Left lobe of liver (tissue), 2 donors: Measurements from ENCODE around the gene PALMD. TPM values are rescaled to one million over a fixed set of nuclear protein-coding genes. Genes with fewer than 3 reads are reported as not detected.

Source experiments
- ATAC-seq: fragments of 200-7000 bp; cut with Tn5 transposase; one replicate; pipeline ENCODE4 v1.9.1; 2020; ENCODE audit warnings: mild to moderate bottlenecking, moderate library complexity
- DNase-seq: peaks from one replicate; pipeline ENCODE4 v3.0.0-alpha.2; 2020; ENCODE audit warnings: low spot score
- total RNA-seq: library from RNA; stranded (reverse); gene quantifications from one replicate; pipeline ENCODE4 v1.2.1, GENCODE V29; 2021
- donor health status: DM: no; HTN: no; CAD: no; lungs with moderate emphysema.
- donor health status: DM: no; HTN: yes; CAD: no.

The PALMD gene
- total RNA-seq, 1 donor from 2014 or later, result 17.1 TPM

GRCh38 chr1:99682291-99682751 lies 36.4 kb downstream of the PALMD start:
- DNase-seq, result no peak
- ATAC-seq, result no peak

GRCh38 chr1:99685516-99686180 lies 39.7 kb downstream of the PALMD start:
- DNase-seq, result peak; percentile 89
- ATAC-seq, result peak; percentile 98

DNA sequence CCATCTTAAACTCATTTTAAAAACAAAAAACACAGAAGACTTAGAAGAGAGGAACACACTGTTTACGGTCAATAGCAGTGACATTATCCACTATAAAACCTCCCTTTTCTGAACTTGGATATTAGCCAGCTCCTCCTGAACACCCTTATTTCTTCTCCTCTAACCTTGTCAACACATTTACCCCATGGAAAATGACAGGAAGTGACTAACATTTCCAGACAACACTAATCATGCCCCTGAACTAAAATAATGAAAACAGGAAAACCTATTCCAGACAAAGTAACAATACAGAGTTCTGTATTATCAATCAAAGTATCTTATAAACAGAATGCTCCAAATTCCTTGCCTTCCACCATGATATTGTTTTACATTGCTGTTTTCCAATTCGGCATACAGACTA lies 45.3 kb downstream of the PALMD start:
- no peak for ATAC-seq

GRCh38 chr1:99696616-99697015 lies 50.7 kb downstream of the PALMD start:
- ATAC-seq, result peak; percentile 51

More for the DNA sequence above, 45.3 kb downstream of the PALMD start:
- DNase-seq, result no peak

GRCh38 chr1:99697580-99697979 lies 51.7 kb downstream of the PALMD start:
- peak; percentile 59 for ATAC-seq
- no peak for DNase-seq

More at GRCh38 chr1:99696616-99697015, 50.7 kb downstream of the PALMD start:
- DNase-seq, result no peak

GRCh38 chr1:99700020-99700419 lies 54.1 kb downstream of the PALMD start:
- DNase-seq, result no peak
- ATAC-seq, result no peak

GRCh38 chr1:99702221-99702620 lies 56.3 kb downstream of the PALMD start:
- no peak for ATAC-seq
- DNase-seq, result no peak

DNA sequence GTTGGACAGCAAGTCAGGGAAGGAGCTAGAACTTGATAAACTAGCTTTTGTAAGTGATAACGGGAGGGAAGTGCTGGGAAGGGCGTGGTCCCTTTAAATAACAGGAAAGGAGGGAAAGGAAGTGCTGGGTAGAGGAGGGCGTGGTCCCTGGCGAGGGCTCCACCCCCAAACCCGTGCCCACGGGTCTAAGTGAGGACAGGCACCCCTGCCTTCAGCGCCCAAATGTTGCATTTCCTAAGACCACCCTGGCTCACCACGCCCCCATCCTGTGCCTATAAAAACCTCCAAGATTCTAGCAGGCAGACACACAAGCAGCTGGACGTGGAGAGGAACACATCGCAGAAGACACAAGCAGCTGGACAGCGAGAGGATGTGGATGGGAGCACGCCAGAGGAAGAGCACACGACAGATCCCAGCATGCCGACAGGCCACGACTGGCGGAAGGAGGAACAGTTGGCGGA lies 58.5 kb downstream of the PALMD start:
- ATAC-seq (peak; percentile 20), DNase-seq (no peak)

DNA sequence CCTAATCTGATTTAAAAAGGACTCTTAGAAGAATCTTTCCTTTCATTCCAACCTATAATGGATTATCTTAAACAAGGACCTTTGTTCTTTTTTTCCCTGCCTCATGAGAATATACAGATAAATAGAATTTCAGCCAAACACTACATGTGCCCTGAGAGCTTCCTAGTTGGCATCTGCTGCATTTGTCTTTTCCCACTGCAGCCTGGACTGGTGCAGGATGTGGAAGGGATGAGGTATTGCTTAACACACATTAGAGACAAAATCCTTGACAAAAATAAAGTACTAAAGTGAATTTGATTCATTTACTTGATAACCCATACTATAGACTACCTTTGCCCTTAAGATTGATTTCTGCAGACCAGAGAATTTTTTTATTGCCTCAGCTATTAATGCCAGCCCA lies 59.5 kb downstream of the PALMD start:
- DNase-seq (no peak), ATAC-seq (no peak)

- DNase-seq (peak; percentile 57), ATAC-seq (peak; percentile 89)
Observed at GRCh38 chr1:99707535-99708142, 61.7 kb downstream of the PALMD start.

GRCh38 chr1:99710994-99711393 lies 65.1 kb downstream of the PALMD start:
- DNase-seq (no peak), ATAC-seq (no peak)

DNA sequence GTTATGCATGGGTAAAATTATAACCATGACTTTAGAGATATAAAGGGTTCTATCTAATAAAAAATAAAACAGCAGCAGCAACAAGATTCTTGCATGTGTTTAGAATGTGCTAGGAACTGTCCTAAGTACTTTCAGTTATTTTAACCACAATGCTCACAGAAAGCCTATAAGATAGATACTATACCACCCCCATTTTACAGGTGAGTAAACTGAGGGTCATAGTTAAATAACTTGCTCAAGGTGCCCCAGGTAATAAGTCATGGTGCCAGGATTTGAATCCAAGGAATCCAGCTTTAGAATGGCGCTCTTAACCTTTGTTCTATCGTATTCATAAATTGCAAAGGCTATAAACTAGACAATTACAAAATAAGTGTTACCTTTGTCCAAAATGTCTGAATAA lies 67.1 kb downstream of the PALMD start:
- ATAC-seq (no peak), DNase-seq (no peak)

- ATAC-seq, result no peak
Observed at GRCh38 chr1:99717005-99717404, 71.1 kb downstream of the PALMD start.

GRCh38 chr1:99723251-99723650 lies 77.3 kb downstream of the PALMD start:
- DNase-seq, result no peak
- no peak for ATAC-seq

More at GRCh38 chr1:99717005-99717404, 71.1 kb downstream of the PALMD start:
- DNase-seq, result no peak

DNA sequence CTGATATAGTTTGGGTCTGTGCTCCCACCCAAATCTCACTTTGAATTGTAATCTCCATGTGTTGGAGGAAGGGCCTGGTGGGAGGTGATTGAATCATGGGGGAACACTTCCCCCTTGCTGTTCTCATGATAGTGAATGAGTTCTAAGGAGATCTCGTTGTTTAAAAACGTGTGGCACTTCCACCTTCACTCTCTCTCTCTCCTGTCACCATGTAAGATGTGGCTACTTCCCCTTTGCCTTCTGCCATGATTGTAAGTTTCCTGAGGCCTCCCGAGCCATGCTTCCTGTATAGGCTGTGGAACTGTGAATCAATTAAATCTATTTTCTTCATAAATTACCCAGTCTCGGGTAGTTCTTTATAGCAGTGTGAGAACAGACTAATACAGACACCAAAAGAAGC lies 80.1 kb downstream of the PALMD start:
- no peak for DNase-seq
- ATAC-seq, result no peak

- no peak for DNase-seq
- no peak for ATAC-seq
Observed at GRCh38 chr1:99726407-99726806, 80.5 kb downstream of the PALMD start.

- DNase-seq (no peak), ATAC-seq (peak; percentile 88)
Observed at GRCh38 chr1:99726818-99727217, 80.9 kb downstream of the PALMD start.

GRCh38 chr1:99727575-99728185 lies 81.8 kb downstream of the PALMD start:
- peak; percentile 16 for ATAC-seq

DNA sequence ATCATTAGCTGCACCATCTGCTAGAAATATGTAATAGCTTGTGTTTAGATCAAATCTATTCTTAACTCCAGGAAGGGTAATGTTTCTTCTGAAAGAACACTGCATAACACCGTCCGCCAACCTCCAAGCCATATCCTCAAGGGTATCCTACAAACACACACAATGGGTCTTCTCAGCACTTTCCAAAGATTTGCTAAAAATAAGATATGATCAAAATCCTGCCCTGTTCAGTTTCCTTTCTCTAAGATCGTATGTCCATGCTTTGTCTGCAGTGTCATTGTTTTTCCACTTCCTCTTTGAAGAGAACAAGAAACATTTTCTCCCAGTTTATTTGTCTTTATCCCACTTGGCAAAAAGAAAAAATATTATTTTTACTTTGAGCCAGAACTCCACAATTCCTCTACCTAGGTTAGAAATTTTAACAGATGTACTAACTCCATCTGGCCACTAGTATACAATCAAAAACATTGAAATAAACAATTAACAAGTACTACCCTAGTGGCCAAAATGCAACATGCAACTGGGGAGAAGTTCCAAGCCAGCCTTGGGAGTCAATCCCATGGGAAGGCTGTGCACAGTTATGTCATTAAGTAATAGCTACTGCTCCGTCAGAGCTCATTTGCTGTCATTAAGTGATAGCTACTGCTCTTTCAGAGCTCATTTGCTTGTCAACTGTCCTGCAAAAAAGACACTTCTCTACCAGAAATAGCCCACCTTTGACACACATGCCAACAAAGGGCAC lies 82.8 kb downstream of the PALMD start:
- ATAC-seq (peak; percentile 26), DNase-seq (no peak)

More at GRCh38 chr1:99727575-99728185, 81.8 kb downstream of the PALMD start:
- no peak for DNase-seq

DNA sequence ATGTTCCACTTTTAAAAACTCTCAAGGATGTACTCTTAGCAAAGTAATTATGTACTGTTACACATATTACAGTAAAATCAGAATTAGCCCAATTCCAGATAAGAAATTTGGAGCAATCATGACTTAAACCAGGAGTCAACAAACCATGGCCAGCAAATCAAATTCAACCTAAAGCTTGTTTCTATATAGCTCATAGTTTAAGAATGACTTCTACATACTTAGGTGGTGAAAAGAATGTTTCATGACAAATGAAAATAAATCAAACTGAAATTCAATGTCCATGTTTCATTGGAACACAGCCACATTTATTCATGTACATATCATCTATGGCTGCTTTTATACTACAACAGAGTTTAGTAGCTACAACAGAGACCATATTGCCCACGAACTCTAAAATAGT lies 85.5 kb downstream of the PALMD start:
- DNase-seq (no peak), ATAC-seq (no peak)

- no peak for ATAC-seq
- no peak for DNase-seq
Observed at GRCh38 chr1:99735852-99736251, 89.9 kb downstream of the PALMD start.
